ENCODE results near the gene EEF1AKMT4. TPM values are rescaled to one million over a fixed set of nuclear protein-coding genes. Genes with fewer than 3 reads are reported as not detected.

Gene EEF1AKMT4
- total and polyA plus RNA-seq, 2 of the 4 experiments (the other 2 are of a cell fraction) = 2.9 to 3.6 TPM

GRCh38 chr3:184241141-184241446, 8.4 kb upstream of the EEF1AKMT4 start:
- dilution Hi-C loops (cut with HindIII; ENCODE audit: low sequenced_read_pairs, unreplicated experiment) (no loop called here), in situ Hi-C loops (cut with MboI; ENCODE audit: low sequenced_read_pairs) (no loop called here), intact Hi-C loops (cut with micrococcal nuclease) (no loop called here)
- Histone ChIP-seq H3K14ac (replicated peaks; ENCODE audit: low read depth, low read length) (no peak overlapping the region), H2AK9ac (replicated peaks; ENCODE audit: low read depth, low read length, poor library complexity) (no peak overlapping the region), H3K4ac (ENCODE audit: low read depth, low read length) (no peak overlapping the region), H2AFZ (replicated peaks; ENCODE audit: low read length, poor library complexity) (no peak overlapping the region), H3K9me1 (ENCODE audit: insufficient read depth, low read length) (no peaks in the 10 kb centered on the region), H3K79me1 (ENCODE audit: low read depth in 1 of 2, low read length in 2 of 2) (peaks cover 0 to 10% of the 10 kb centered on the region in 2 experiments; a peak in 1 of 4 replicates), H3K27ac (ENCODE audit: insufficient read depth, low read length) (no peak overlapping the region), H3K4me3 (ENCODE audit: insufficient read depth, low read depth, low read length) (no peak overlapping the region), H2BK120ac (ENCODE audit: low read depth, low read length) (no peak overlapping the region), H3K36me3 (ENCODE audit: control insufficient read depth, insufficient read depth, low read length) (peaks cover 33% of the 10 kb centered on the region), H2AK5ac (ENCODE audit: low read depth, low read length) (no peak overlapping the region), H3K18ac (ENCODE audit: low read depth, low read length) (no peak overlapping the region), H3K56ac (ENCODE audit: extremely low read depth, insufficient read depth, low read length) (no peak overlapping the region), H4K91ac (ENCODE audit: insufficient read depth, low read depth, low read length) (no peak overlapping the region), H3K4me1 (ENCODE audit: control insufficient read depth, insufficient read depth, low read length) (no peaks in the 10 kb centered on the region), H4K8ac (ENCODE audit: low read depth in 2 of 2, low read length in 2 of 2) (no peak overlapping the region), H4K20me1 (ENCODE audit: insufficient read depth, low read length) (peaks cover 14% of the 10 kb centered on the region), H4K5ac (ENCODE audit: low read depth, low read length) (no peak overlapping the region), H3K23ac (ENCODE audit: low read depth, low read length) (no peak overlapping the region), H2BK20ac (ENCODE audit: low read depth, low read length) (no peak overlapping the region), H2BK5ac (ENCODE audit: low read depth, low read length, poor library complexity, severe bottlenecking) (no peak overlapping the region), H2BK15ac (ENCODE audit: low read depth, low read length) (no peak overlapping the region), H3K4me2 (ENCODE audit: low read depth, low read length) (no peak overlapping the region), H3K27me3 (ENCODE audit: control insufficient read depth, insufficient read depth, low read length) (peaks cover 9% of the 10 kb centered on the region; the same call in 1 of the 2 replicates), H3K9me3 (ENCODE audit: control insufficient read depth, insufficient read depth, low read length) (no peaks in the 10 kb centered on the region), H3K9ac (ENCODE audit: low read depth, low read length) (no peak overlapping the region)
- WGBS, 2 experiments (ENCODE audit: extremely low coverage in 2 of 2, insufficient read length in 1 of 2) = 40% methylated on average over 1 of the region's 17 CpGs; no CpG with 5 or more reads in 1 of the 2 experiments
- no peak for ATAC-seq (ENCODE audit: low read depth)
- ChIA-PET POLR2A (ENCODE audit: unreplicated experiment) (no interaction called here), CTCF (no interaction called here)
- no peak for TF ChIP-seq MAZ (IDR thresholded peaks at IDR 0.05; ENCODE audit: borderline replicate concordance, low read depth, low read length)
- no peak for TF ChIP-seq FOS (IDR thresholded peaks at IDR 0.05; ENCODE audit: low read depth, low read length)
- no peak for TF ChIP-seq SMC3 (IDR thresholded peaks at IDR 0.05; ENCODE audit: low read depth, low read length)
- TF ChIP-seq POLR2A (IDR thresholded peaks at IDR 0.05; ENCODE audit: low read depth, low read length) = no peak
- no peak for TF ChIP-seq USF2 (IDR thresholded peaks at IDR 0.05; ENCODE audit: low read depth, low read length)
- no peak for TF ChIP-seq MAFK (IDR thresholded peaks at IDR 0.05; ENCODE audit: low read depth, low read length)
- TF ChIP-seq MXI1 (IDR thresholded peaks at IDR 0.05; ENCODE audit: borderline replicate concordance, low read depth, low read length) = no peak
- TF ChIP-seq RAD21 (IDR thresholded peaks at IDR 0.05; ENCODE audit: low read length) = no peak
- no peak for TF ChIP-seq CEBPB (IDR thresholded peaks at IDR 0.05; ENCODE audit: low read depth, low read length)
- TF ChIP-seq BHLHE40 (IDR thresholded peaks at IDR 0.05; ENCODE audit: low read depth, low read length) = no peak
- no peak for TF ChIP-seq ELK1 (IDR thresholded peaks at IDR 0.05; ENCODE audit: borderline replicate concordance, low read depth, low read length)
- no peak for TF ChIP-seq NFE2L2 (IDR thresholded peaks at IDR 0.05; ENCODE audit: low read depth, low read length)
- no peak for DNase-seq
- no TSS peak for BruUV-seq (replicated peaks)

Data from IMR-90 (cell line).